ENCODE measurements around the gene PRDM5.
A peak's percentile ranks its signal among the peaks of the same experiment; 100 is the strongest.

The PRDM5 gene

DNA sequence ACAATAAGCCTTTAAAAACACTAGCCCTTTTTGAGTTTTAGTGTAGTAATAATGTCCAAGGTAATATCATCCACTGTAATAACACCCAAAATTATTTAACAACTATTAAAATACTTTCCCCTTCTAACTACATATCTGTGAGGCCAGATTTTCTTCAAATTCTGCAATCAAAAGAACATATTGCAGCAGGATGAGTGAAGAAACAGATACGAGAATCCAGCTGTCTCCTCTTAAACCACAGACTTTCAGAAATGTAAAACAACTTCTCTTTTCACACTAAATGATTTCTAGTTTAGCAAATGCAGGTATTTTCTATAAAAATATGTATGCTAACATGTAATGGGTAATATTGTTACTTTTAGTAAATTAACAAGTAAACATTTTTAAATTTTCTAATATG is 148.9 kb downstream of the PRDM5 start:
- TF ChIP-seq, protein P1, sequence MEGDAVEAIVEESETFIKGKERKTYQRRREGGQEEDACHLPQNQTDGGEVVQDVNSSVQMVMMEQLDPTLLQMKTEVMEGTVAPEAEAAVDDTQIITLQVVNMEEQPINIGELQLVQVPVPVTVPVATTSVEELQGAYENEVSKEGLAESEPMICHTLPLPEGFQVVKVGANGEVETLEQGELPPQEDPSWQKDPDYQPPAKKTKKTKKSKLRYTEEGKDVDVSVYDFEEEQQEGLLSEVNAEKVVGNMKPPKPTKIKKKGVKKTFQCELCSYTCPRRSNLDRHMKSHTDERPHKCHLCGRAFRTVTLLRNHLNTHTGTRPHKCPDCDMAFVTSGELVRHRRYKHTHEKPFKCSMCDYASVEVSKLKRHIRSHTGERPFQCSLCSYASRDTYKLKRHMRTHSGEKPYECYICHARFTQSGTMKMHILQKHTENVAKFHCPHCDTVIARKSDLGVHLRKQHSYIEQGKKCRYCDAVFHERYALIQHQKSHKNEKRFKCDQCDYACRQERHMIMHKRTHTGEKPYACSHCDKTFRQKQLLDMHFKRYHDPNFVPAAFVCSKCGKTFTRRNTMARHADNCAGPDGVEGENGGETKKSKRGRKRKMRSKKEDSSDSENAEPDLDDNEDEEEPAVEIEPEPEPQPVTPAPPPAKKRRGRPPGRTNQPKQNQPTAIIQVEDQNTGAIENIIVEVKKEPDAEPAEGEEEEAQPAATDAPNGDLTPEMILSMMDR (IDR thresholded peaks at IDR 0.05; ENCODE audit: low read length, missing control alignments): no peak
- no peak for DNase-seq (ENCODE audit: low read depth)
- no peak overlapping the region for H3K4me3 ChIP-seq (replicated peaks; ENCODE audit: low read depth, low read length)

GRCh38 chr4:120771907-120772306 is 150.6 kb downstream of the PRDM5 start:
- TF ChIP-seq, protein P1 (IDR thresholded peaks at IDR 0.05; ENCODE audit: low read length, missing control alignments): no peak
- no peak overlapping the region for H3K4me3 ChIP-seq (replicated peaks; ENCODE audit: low read depth, low read length)
- no peak for DNase-seq (ENCODE audit: low read depth)

- DNase-seq (ENCODE audit: low read depth): no peak
- no peak overlapping the region for H3K4me3 ChIP-seq (replicated peaks; ENCODE audit: low read depth, low read length)
- TF ChIP-seq, protein P1 (IDR thresholded peaks at IDR 0.05; ENCODE audit: low read length, missing control alignments): no peak
These were observed 151.6 kb downstream of the PRDM5 start for GRCh38 chr4:120770897-120771296.

DNA sequence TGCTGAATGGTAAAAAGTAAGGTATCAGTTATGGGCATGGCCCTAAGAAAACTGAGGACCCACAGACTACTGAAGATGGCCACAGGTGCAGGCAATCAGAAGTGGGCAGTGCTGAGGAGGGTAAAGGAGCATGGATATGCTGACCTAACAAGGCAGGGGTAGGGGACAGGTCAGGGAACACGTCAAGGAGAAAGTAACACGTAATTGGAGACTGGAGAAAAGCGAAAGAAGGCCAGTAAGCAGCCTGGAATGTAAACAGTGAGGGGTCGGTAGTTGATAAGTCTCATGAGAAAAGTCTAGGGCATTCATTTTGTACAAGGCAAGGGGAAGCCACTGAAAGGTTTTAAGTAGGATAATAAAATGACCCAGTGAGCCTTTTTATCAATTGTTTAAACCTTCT is 153.3 kb downstream of the PRDM5 start:
- DNase-seq (ENCODE audit: low read depth): peak; percentile 84
- TF ChIP-seq, protein P1 (IDR thresholded peaks at IDR 0.05; ENCODE audit: low read length, missing control alignments): no peak

GRCh38 chr4:120765260-120765680 is 157.3 kb downstream of the PRDM5 start:
- no peak for DNase-seq (ENCODE audit: low read depth)
- H3K4me3 ChIP-seq (replicated peaks; ENCODE audit: low read depth, low read length): no peak overlapping the region
- TF ChIP-seq, protein P1 (IDR thresholded peaks at IDR 0.05; ENCODE audit: low read length, missing control alignments): no peak

More for the DNA sequence above, 153.3 kb downstream of the PRDM5 start:
- no peak overlapping the region for H3K4me3 ChIP-seq (replicated peaks; ENCODE audit: low read depth, low read length)

DNA sequence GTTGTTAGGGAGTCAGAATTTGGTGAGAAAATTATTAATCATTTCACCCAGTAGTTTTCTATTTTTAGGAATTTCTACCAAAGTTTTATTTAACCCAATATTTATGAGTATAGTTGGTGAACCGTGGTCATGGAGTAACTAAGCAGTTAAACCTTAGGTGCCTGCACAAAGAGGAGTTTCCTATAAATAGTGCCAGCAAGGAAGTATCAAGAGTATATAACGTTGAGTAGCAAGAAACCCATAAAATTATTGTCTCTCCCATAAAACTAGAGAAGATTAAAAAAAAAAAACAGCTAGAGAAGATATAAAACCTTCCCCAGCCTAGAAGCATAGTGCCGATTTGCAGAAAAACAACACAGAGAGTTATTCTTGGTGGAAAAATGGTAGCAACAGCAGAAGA is 158.9 kb downstream of the PRDM5 start:
- DNase-seq (ENCODE audit: low read depth): no peak
- no peak overlapping the region for H3K4me3 ChIP-seq (replicated peaks; ENCODE audit: low read depth, low read length)
- TF ChIP-seq, protein P1 (IDR thresholded peaks at IDR 0.05; ENCODE audit: low read length, missing control alignments): no peak

GRCh38 chr4:120761070-120761469 is 161.5 kb downstream of the PRDM5 start:
- TF ChIP-seq, protein P1 (IDR thresholded peaks at IDR 0.05; ENCODE audit: low read length, missing control alignments): no peak
- DNase-seq (ENCODE audit: low read depth): no peak
- H3K4me3 ChIP-seq (replicated peaks; ENCODE audit: low read depth, low read length): no peak overlapping the region
